Adrenal gland (tissue), 5 donors: Measurements from ENCODE around the gene WNT2.

Source experiments
- POLR2A ChIP-seq, 2 donors: fragments of 450-650 bp; IDR thresholded peaks; one replicate each; pipeline ENCODE4 v1.6.1; 2017; ENCODE audit warnings: antibody characterized with exemption in 2 of 2, mild to moderate bottlenecking in 2 of 2, moderate library complexity in 1 of 2
- TF ChIP-seq, protein P1 (sequence below), 6 experiments: fragments of 450-650 bp in 4 of 6; fragments of 200-600 bp in 2 of 6; sonication (generic) in 1 of 6; IDR thresholded peaks; 1 replicate in 5 of 6; 2 replicates in 1 of 6; pipeline versions ENCODE4 v1.5.1 to v1.8.0; 2016 to 2021; ENCODE audit warnings: antibody characterized with exemption in 6 of 6, mild to moderate bottlenecking in 2 of 6, moderate library complexity in 1 of 6
- donor health status: DM: no; HTN: no; CAD: no.

GRCh38 chr7:117225536-117225935 lies 97.3 kb downstream of the WNT2 start:
- TF ChIP-seq, protein P1, sequence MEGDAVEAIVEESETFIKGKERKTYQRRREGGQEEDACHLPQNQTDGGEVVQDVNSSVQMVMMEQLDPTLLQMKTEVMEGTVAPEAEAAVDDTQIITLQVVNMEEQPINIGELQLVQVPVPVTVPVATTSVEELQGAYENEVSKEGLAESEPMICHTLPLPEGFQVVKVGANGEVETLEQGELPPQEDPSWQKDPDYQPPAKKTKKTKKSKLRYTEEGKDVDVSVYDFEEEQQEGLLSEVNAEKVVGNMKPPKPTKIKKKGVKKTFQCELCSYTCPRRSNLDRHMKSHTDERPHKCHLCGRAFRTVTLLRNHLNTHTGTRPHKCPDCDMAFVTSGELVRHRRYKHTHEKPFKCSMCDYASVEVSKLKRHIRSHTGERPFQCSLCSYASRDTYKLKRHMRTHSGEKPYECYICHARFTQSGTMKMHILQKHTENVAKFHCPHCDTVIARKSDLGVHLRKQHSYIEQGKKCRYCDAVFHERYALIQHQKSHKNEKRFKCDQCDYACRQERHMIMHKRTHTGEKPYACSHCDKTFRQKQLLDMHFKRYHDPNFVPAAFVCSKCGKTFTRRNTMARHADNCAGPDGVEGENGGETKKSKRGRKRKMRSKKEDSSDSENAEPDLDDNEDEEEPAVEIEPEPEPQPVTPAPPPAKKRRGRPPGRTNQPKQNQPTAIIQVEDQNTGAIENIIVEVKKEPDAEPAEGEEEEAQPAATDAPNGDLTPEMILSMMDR (IDR thresholded peaks at IDR 0.05) = no peak
- no peak for TF ChIP-seq POLR2A (IDR thresholded peaks at IDR 0.05)
